Neuronal stem cell (in vitro differentiated cells): Measurements from ENCODE around the gene RAC2.
A peak's percentile ranks its signal among the peaks of the same experiment; 100 is the strongest.

ENCODE experiments used
- DNase-seq: peaks from one replicate; pipeline ENCODE4 v3.0.0-alpha.2; 2013; ENCODE audit warnings: low spot score
- H2AFZ ChIP-seq: one replicate; pipeline ENCODE4 v1.6.1; 2013; ENCODE audit warnings: mild to moderate bottlenecking, low read length, inconsistent platforms
- H2AK5ac ChIP-seq: 2 replicates; pipeline ENCODE4 v1.6.1; 2013; ENCODE audit warnings: low read depth, mild to moderate bottlenecking, inconsistent platforms, low read length, moderate library complexity, mixed read lengths
- H2BK120ac ChIP-seq: 2 replicates; pipeline ENCODE4 v1.6.1; 2013; ENCODE audit warnings: low read depth, mild to moderate bottlenecking, inconsistent platforms, low read length, moderate library complexity, mixed read lengths
- H2BK12ac ChIP-seq: one replicate; pipeline ENCODE4 v1.6.1; 2013; ENCODE audit warnings: low read length, inconsistent platforms
- H2BK15ac ChIP-seq: 2 replicates; pipeline ENCODE4 v1.6.1; 2013; ENCODE audit warnings: mild to moderate bottlenecking, low read length, inconsistent platforms, mixed read lengths
- H2BK5ac ChIP-seq: one replicate; pipeline ENCODE4 v1.6.1; 2013; ENCODE audit warnings: inconsistent platforms, mild to moderate bottlenecking, low read length, moderate library complexity
- H3K14ac ChIP-seq: one replicate; pipeline ENCODE4 v1.6.1; 2013; ENCODE audit warnings: low read length, inconsistent platforms
- H3K18ac ChIP-seq: 2 replicates; pipeline ENCODE4 v1.6.1; 2013; ENCODE audit warnings: low read length, inconsistent platforms
- H3K23ac ChIP-seq: 2 replicates; pipeline ENCODE4 v1.6.1; 2013; ENCODE audit warnings: low read depth, mild to moderate bottlenecking, mixed read lengths, low read length, inconsistent platforms; ENCODE audit not compliant: poor library complexity
- H3K27ac ChIP-seq: replicated peaks from 3 replicates; pipeline ENCODE4 v1.5.1; 2013; ENCODE audit warnings: low read length, inconsistent platforms
- H3K27me3 ChIP-seq, 3 experiments: 2 replicates each; pipeline ENCODE4 v1.6.1; 2013; ENCODE audit warnings: low read length in 3 of 3, mild to moderate bottlenecking in 2 of 3, inconsistent platforms in 1 of 3, low read depth in 1 of 3, mixed read lengths in 1 of 3, moderate library complexity in 1 of 3; ENCODE audit not compliant: control insufficient read depth in 3 of 3, insufficient read depth in 3 of 3
- H3K36me3 ChIP-seq, 2 donors: replicated peaks in 1 of 2; 2 replicates each; pipeline ENCODE4 v1.6.1; 2013; ENCODE audit warnings: low read length in 2 of 2; ENCODE audit not compliant: control insufficient read depth in 2 of 2, insufficient read depth in 2 of 2
- H3K4ac ChIP-seq: 2 replicates; pipeline ENCODE4 v1.6.1; 2013; ENCODE audit warnings: inconsistent platforms, mild to moderate bottlenecking, low read length, moderate library complexity
- H3K4me1 ChIP-seq, 2 donors: 1 replicate in 1 of 2; 2 replicates in 1 of 2; pipeline ENCODE4 v1.6.1; 2013; ENCODE audit warnings: low read length in 2 of 2, low read depth in 1 of 2; ENCODE audit not compliant: control insufficient read depth in 2 of 2, insufficient read depth in 1 of 2
- H3K4me2 ChIP-seq: one replicate; pipeline ENCODE4 v1.6.1; 2013; ENCODE audit warnings: mild to moderate bottlenecking, low read length, inconsistent platforms; ENCODE audit not compliant: insufficient read depth, poor library complexity, severe bottlenecking
- H3K4me3 ChIP-seq, 2 donors: 2 replicates each; pipeline ENCODE4 v1.5.1; 2013; ENCODE audit warnings: low read length in 2 of 2, mild to moderate bottlenecking in 2 of 2, inconsistent platforms in 1 of 2, moderate library complexity in 1 of 2
- H3K79me1 ChIP-seq: one replicate; pipeline ENCODE4 v1.6.1; 2013; ENCODE audit warnings: low read depth, mild to moderate bottlenecking, inconsistent platforms, low read length, moderate library complexity
- H3K9ac ChIP-seq: one replicate; pipeline ENCODE4 v1.6.1; 2013; ENCODE audit warnings: mild to moderate bottlenecking, low read depth, low read length, inconsistent platforms; ENCODE audit not compliant: poor library complexity
- H3K9me3 ChIP-seq, 2 donors: replicated peaks in 1 of 2; 2 replicates each; pipeline versions ENCODE3 to v1.6.1; 2013; ENCODE audit warnings: low read length in 2 of 2, mild to moderate bottlenecking in 2 of 2, inconsistent platforms in 1 of 2, low read depth in 1 of 2, mixed read lengths in 1 of 2, moderate library complexity in 1 of 2; ENCODE audit not compliant: control insufficient read depth in 2 of 2, insufficient read depth in 1 of 2
- H4K8ac ChIP-seq: one replicate; pipeline ENCODE4 v1.6.1; 2013; ENCODE audit warnings: low read depth, mild to moderate bottlenecking, inconsistent platforms, low read length, moderate library complexity
- H4K91ac ChIP-seq: one replicate; pipeline ENCODE4 v1.6.1; 2013; ENCODE audit warnings: low read length, low read depth, mild to moderate bottlenecking, inconsistent platforms; ENCODE audit not compliant: poor library complexity
- WGBS, 2 donors: extraction: QIAGEN DNeasy Blood & Tissue Kit; methylation state at CpG; one replicate each; pipeline ENCODE4 v1.1.7; 2013; ENCODE audit warnings: missing lambda C conversion rate in 2 of 2, mixed read lengths in 1 of 2; ENCODE audit not compliant: insufficient read length in 2 of 2, insufficient replicate concordance in 1 of 2; ENCODE audit errors: extremely low coverage in 2 of 2; 5-methylcytosine and 5-hydroxymethylcytosine counted together

Gene RAC2

GRCh38 chr22:37259540-37260029 lies 15.5 kb upstream of the RAC2 start:
- H2BK12ac ChIP-seq: no peak overlapping the region
- no peaks in the 10 kb centered on the region for H3K36me3 ChIP-seq
- H3K23ac ChIP-seq: peak overlapping the region; percentile 62
- H3K79me1 ChIP-seq: no peaks in the 10 kb centered on the region
- H3K27me3 ChIP-seq: peaks cover 0 to 23% (median 2%) of the 10 kb centered on the region in 3 experiments
- no peak overlapping the region for H3K14ac ChIP-seq
- DNase-seq: no peak
- peaks cover 7 to 10% of the 10 kb centered on the region in 2 donors for H3K9me3 ChIP-seq
- no peak overlapping the region for H2BK120ac ChIP-seq
- no peak overlapping the region for H2AK5ac ChIP-seq
- no peak overlapping the region for H3K4me3 ChIP-seq
- no peak overlapping the region for H3K18ac ChIP-seq
- H4K91ac ChIP-seq: no peak overlapping the region
- H3K4ac ChIP-seq: no peak overlapping the region
- no CpG with 5 or more reads among the region's 23 CpGs for WGBS, 2 donors
- no peak overlapping the region for H2BK5ac ChIP-seq
- peak overlapping the region; percentile 12 for H2AFZ ChIP-seq
- peak overlapping the region; percentile 16 for H2BK15ac ChIP-seq
- H3K4me1 ChIP-seq: peaks cover 1 to 9% of the 10 kb centered on the region in 2 donors
- no peak overlapping the region for H4K8ac ChIP-seq
- H3K27ac ChIP-seq: no peak overlapping the region
- H3K9ac ChIP-seq: no peak overlapping the region
- H3K4me2 ChIP-seq: no peak overlapping the region

GRCh38 chr22:37258753-37259401 lies 14.8 kb upstream of the RAC2 start:
- H3K4me3 ChIP-seq: no peak overlapping the region
- no peaks in the 10 kb centered on the region for H3K36me3 ChIP-seq
- no peak overlapping the region for H3K14ac ChIP-seq
- H3K4ac ChIP-seq: no peak overlapping the region
- no peak overlapping the region for H2BK15ac ChIP-seq
- no CpG with 5 or more reads among the region's 14 CpGs for WGBS, 2 donors
- no peak overlapping the region for H3K23ac ChIP-seq
- H2BK120ac ChIP-seq: no peak overlapping the region
- H2BK5ac ChIP-seq: no peak overlapping the region
- no peak overlapping the region for H3K27ac ChIP-seq
- H3K27me3 ChIP-seq: peaks cover 0 to 23% (median 2%) of the 10 kb centered on the region in 3 experiments
- no peak overlapping the region for H3K18ac ChIP-seq
- no peak overlapping the region for H3K9ac ChIP-seq
- no peak for DNase-seq
- H3K4me1 ChIP-seq: peaks cover 1 to 9% of the 10 kb centered on the region in 2 donors
- no peak overlapping the region for H2AFZ ChIP-seq
- no peak overlapping the region for H4K91ac ChIP-seq
- no peak overlapping the region for H3K4me2 ChIP-seq
- H3K9me3 ChIP-seq: peaks cover 0 to 4% of the 10 kb centered on the region in 2 donors
- H3K79me1 ChIP-seq: no peaks in the 10 kb centered on the region
- no peak overlapping the region for H4K8ac ChIP-seq
- no peak overlapping the region for H2AK5ac ChIP-seq
- no peak overlapping the region for H2BK12ac ChIP-seq

- Histone ChIP-seq H3K79me1 (no peaks in the 10 kb centered on the region), H3K36me3 (no peaks in the 10 kb centered on the region), H3K4me2 (no peak overlapping the region), H3K4me3 (no peak overlapping the region), H3K14ac (no peak overlapping the region), H3K27ac (no peak overlapping the region), H3K4ac (no peak overlapping the region), H3K27me3 (peaks cover 0 to 23% (median 2%) of the 10 kb centered on the region in 3 experiments), H2BK12ac (no peak overlapping the region), H2BK5ac (no peak overlapping the region), H4K8ac (no peak overlapping the region), H3K9me3 (no peaks in the 10 kb centered on the region), H2AFZ (no peak overlapping the region), H2BK120ac (no peak overlapping the region), H3K4me1 (peaks cover 1 to 9% of the 10 kb centered on the region in 2 donors), H3K9ac (no peak overlapping the region), H3K18ac (no peak overlapping the region), H2AK5ac (no peak overlapping the region), H4K91ac (no peak overlapping the region), H3K23ac (no peak overlapping the region), H2BK15ac (no peak overlapping the region)
- no peak for DNase-seq
- no CpG with 5 or more reads among the region's 9 CpGs for WGBS, 2 donors
These were observed 14.1 kb upstream of the RAC2 start for GRCh38 chr22:37258005-37258752.

GRCh38 chr22:37256075-37256726 lies 12.1 kb upstream of the RAC2 start:
- peaks cover 0 to 21% (median 2%) of the 10 kb centered on the region in 3 experiments for H3K27me3 ChIP-seq
- H2BK12ac ChIP-seq: peak overlapping the region; percentile 48
- H3K27ac ChIP-seq: no peak overlapping the region
- no peak overlapping the region for H2BK120ac ChIP-seq
- H3K14ac ChIP-seq: no peak overlapping the region
- no peak overlapping the region for H3K4me2 ChIP-seq
- no peak overlapping the region for H3K9ac ChIP-seq
- peak overlapping the region; percentile 67 for H2BK5ac ChIP-seq
- no peak overlapping the region for H2AFZ ChIP-seq
- no peak overlapping the region for H4K91ac ChIP-seq
- no peak overlapping the region for H3K18ac ChIP-seq
- H4K8ac ChIP-seq: no peak overlapping the region
- H2AK5ac ChIP-seq: peak overlapping the region; percentile 26
- no CpG with 5 or more reads among the region's 10 CpGs for WGBS, 2 donors
- no peak overlapping the region for H3K4me3 ChIP-seq
- H3K9me3 ChIP-seq: no peaks in the 10 kb centered on the region
- no peak overlapping the region for H3K23ac ChIP-seq
- H3K36me3 ChIP-seq: no peaks in the 10 kb centered on the region
- H3K79me1 ChIP-seq: no peaks in the 10 kb centered on the region
- H2BK15ac ChIP-seq: peak overlapping the region; percentile 54
- no peak for DNase-seq
- H3K4me1 ChIP-seq: peaks cover 1 to 9% of the 10 kb centered on the region in 2 donors
- H3K4ac ChIP-seq: no peak overlapping the region
